Stimulated activated CD8-positive, alpha-beta memory T cell treated with anti-CD3 and anti-CD28 coated beads, Interleukin-12 subunit alpha, Interleukin-12 subunit beta, amount 100 ng/mL, for 24 hours (primary cell): ENCODE measurements around the gene RGS19.

Experiments
- DNase-seq: peaks from one replicate; pipeline ENCODE4 v3.0.0-alpha.2; 2020; ENCODE audit errors: extremely low read depth

RGS19 gene

DNA sequence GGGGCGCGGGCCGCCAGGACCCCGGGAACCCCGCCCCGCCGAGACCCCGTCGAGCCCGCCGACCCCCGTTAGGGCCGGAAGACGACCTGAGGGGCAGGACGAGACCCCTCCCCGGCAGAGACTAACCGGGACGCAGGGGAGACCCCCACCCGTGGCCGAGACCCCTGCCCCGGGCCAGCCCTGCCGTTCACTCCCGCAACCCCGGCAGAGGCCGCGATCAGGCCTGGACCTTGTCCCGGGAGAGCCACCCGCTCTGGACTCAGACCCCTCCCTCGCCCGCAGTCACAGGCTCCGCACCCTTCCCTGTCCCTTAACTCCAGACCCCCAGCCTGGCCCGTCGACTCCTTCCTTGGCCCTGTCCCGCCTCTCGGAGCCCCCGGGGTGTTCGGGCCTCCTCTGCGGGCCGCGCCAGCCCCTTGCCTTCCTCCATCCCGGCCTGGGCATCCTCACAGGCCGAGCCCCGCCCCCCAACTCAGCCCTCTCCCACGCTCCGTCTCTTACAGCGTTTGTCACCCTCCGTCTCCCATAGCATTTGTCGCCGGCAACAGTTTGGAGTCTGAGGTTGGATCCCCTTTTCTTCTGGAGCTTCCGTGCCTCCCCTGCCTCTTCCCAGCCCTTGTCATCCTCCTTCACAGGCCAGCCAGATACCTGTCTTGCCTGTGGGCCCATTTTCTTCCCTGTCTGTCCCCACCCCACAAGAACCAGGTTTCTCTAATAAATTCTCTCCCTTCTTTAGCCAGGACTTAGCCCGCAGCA, 15.8 kb downstream of the RGS19 start:
- DNase-seq: no peak

DNA sequence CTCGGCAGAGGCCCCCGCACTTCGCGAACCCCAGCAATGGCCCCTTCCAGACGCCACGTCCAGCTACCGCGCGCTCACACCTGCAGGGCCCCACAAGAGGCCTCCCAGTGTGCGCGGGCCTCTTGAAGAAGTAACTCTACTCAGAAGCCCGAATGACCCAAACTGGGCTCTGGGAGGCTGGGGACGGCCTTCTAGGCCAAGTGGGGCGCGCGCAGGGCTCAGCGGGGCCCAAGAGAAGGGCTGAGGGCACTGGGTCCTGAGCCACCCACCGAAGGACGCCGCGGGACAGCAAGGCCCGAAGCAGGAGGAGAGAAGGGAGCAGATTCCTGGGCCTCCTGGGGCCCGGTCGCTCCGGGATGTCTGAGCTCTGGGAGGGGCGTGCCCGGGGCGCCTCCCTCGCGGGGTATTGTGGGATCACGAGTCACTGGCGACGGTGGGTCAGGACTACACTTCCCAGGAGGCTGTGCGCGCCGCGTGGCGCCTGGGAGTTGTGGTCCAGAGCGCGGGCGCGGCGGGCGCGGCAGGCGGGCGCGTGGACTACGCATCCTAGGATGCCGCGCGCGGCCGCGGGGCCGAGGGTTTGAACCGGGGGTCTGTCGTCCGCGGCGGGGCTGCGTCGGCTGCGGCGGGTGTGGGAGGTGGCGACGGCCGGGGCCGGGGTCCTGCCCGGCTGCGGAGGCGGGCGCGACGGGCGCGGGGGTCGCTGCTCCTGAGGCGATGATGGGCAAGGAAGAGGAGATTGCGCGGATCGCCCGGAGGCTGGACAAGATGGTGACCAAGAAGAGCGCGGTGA, 16.5 kb downstream of the RGS19 start, which contains the start of gene TCEA2:
TSS of gene TCEA2 (plus strand) at position 603 of the 793 bp plus-strand sequence. CDS start at position 718, 115 bp downstream.
- DNase-seq: peak; percentile 88

DNA sequence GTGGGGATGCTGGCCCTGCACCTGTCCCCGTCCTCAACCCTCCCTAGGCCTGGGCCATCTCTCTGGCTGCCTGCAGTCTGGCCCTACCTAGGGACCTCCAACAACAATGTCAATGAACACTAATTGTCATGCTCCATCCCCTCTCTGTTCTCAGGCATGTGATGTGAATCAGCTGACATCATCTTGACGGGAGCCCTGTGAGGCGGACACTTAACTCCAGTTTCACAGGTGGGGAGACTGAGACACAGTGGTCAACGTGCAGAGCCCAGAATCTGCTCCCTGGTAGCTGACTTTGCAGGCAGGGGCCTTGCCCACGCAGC, 17.1 kb downstream of the RGS19 start:
- DNase-seq: no peak

DNA sequence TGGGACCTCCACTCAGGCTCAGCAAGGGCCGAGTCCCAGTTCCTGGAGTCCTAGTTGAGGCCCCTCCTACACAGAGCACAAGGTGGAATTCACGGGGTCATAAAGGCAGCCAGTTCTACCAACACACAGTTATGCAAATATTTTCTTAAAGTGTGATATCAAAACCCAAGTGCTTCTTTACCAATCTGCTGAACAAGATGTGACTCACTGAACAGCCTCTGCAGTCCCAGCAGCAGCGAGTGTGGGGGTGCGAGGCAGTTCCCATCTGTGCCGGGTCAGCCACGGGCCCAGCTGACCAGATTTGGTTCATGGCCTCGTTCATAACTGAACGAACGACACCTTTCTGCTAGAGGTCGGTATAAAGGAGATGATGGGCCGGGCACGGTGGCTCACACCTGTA, 20.8 kb downstream of the RGS19 start:
- no peak for DNase-seq

DNA sequence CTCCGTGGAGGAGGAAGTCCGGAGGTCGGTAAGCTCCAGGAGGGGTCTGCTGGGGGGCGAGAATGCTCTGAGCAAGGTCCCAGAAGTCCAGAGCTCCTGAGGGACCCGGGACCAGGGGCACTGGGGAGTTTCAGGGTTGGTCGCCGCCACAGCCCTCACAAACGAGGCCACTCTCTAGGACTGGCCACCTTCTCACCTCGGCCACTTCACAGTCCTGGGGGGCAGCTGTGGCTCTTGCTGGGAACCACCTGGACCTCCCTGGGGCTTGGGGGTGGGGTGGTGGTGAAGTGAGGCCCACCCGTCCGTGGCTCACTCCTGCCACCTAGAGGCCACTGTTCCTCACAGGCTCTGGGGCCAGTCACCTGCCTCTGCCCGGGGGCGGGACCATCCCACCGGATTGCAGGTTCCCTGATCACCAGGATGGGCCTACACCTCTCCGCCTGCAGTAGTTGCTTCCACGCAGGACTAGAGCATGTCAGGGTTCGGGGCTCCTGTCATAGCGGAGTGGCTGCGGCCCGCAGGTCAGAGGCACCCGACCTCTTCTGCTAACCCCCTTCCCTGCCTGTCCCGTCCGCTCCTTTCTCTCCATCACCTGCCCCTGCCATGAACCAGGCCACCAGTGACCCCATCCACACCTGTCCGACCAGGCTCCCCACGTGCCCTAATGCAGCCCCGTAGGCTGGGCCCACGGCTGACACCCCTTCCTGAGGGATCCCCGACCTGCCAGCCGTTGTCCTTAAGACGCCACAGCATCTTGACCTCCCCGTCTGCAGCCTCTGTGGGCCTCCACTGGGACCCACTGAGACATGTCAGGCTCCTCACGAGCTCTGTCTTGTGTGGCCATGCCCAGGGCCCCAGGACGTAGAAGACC, 21.5 kb downstream of the RGS19 start:
- DNase-seq: peak; percentile 63

DNA sequence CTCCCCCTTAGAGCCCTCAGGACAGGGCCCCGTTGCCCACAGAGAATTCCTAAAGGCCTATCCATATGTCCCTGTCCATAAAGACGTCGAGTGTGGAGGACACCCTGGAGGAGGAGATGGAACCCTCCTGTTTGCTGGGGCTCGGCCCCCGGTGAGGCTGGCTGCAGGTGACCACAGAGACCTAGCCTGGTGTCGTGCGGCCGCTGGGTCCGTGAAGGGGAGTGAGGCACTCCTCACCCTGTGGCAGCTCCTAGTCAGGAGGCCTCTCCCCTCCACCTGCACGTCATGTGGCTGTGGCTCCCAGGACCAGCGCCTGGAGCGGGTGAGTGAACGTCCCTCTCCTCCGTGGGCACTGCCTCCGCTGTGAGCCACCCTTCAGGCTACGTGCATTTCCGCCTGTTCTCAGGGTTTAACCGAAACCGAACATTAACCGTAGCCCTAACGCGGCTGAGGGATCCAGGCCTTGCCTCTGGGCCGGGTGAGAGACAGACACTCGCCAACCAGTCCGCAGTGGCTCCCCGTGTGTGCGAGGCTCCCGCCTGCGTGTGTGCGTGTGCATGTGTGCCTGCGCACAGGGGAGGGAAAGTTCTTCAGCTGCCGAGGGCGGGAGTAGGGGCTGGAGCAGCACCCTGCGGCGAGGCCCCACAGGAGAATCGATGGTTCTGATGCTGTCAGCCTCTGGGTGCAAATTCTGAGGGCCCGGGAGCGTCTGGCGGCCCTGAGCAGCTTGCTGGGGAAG, 22.3 kb downstream of the RGS19 start:
- DNase-seq: no peak

DNA sequence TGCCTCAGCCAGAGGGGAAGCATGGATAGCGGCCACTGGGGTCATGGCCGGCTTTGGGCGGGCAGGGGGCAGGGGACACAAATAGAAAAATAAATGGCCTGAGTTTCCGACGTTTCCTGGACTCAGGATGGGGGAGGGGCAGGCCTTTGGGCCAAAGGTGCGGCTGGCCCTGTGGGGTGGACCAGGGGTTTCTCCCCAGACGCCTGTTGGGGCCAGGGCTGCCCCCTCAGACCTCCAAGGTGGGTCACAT, 22.8 kb downstream of the RGS19 start:
- DNase-seq: no peak

DNA sequence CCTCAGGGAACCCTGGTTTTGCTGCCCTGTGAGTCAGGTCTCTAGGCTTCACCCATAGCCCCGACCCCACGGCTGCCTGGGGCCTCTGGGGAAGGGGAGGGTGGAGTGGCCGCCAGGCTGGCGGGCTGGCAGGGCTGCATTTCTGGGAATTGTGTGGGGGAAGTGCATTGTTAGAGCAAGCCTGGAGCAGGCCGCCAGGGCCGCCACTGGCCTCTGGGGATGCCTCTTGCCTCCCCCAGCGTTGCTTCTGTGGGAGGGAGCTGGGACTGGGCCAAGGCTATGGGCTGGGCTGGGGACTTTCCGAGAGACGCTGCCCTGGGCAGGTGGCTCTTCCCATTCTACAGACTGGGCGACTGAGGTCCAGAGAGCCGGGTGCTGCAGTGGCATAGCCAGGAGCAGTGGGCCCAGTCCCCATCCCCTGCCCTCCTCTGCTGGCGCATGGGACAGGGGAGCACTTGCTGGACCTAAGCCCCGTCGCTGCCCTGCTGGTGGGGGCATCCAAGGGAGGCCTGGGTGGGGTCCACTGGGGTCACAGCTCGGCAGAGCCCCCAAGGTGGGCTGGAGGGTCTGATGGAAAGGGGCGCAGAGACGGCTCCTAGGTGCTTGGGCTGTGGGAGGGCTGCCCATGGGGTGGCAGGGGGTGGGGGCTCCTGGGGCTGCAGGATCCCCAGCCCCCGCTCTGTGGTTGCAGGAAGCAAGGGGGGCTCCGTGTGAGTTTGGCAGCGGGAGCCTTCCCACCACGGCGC, 23.3 kb downstream of the RGS19 start:
- DNase-seq: no peak

DNA sequence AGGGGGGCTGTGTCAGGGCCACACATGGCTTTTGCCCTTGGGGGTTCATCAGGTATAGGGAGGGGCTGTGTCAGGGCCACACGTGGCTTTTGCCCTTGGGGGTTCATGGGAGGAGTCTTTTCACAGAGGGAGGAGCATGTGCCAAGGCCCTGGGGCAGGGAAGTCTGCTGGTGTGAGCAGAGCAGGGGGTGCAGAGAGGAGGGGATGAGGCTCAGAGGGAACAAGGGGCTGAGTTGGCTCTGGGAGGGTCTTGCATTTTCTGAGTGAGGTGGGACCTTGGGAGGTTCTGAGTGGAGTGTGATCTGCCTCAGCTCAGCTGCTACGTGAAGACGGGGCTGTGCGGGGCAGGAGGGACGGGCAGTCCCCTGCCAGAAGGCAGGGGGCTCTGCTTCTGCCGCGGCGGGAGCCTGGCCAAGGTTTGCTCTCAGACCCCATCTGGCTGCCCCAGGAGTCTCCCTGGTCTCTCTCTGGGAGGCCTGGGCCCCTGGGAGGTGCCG, 23.9 kb downstream of the RGS19 start:
- DNase-seq: no peak

DNA sequence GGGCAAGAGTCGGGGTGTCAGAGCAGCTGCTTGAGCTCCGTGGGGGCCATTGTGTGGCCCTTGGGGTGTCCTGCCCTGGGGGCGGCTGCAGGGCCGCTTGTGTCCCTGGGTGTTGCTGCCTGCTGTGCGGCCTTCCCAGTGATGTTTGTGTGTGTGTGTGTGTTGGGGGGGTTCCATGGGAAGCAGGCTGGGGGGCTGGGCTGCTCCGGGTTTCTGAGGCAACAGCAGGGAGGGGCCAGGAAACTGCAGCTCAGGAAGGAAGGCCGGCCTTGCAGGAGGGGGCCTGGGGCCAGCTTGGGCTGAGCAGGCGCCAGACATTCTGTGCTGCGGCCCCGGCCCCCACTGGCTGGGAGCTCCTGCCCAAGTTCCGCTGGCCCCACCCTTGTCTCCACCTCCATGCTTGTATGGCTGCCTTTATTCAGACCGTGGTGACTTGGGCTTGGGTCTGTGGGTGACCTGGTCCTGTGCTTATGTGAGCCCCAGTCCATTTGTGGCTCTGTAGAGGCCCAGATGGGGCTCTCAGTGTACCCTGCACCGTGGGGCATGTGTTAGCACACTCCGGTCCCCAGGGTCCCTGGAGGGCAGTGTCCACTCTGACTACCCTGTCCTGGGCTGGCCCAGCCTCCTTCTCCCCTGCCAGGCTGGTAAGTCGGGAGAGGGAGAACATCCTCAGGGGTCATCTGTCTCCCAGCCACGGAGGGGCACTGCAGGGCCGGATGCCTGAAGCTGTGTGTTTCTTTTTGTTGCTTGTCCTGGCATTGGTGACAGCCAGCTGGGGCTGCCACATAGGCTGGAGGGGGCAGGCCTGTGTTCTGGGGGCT, 25.3 kb downstream of the RGS19 start:
- DNase-seq: no peak

DNA sequence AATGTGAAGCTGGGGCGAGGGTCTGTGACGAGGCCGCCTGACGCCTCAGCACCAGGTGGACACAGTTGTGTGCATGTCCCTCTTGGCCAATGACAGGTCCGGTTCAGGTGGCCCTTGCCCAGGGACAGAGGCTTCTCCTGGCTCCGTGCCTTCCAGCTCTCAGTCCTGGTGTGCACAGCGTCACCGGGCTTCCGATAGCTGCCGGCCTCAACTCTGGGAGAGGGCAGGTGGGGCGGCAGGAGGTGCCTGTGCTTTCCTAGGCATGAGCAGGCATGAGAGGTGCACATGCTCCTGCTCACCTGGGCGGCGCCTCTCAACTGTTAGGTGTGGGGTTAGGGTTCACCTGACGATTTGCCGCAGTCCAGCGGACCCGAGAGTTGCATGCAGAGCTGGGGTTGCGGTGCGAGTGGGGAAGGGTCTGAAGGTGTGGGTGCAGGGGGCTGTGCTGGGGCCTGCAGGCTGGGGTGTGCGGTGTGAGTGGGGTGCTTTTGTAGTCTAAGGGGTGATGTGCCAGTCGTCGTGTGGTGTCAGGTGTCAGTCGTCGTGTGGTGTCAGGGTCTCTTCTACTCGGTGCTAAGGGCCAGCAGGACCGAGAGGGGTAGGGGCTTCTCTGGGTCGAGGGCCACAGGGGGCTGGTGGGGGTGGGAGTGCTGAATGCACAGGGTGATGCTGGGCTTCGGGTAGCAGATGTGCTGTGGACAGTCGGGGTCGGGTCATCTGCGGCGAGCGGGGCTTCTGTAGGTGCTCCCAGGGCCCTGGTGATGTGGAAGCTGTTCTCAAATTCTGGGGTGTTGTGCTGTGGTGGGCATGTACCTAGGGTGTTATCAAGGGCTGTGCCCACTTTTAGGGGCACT, 26.1 kb downstream of the RGS19 start:
- DNase-seq: no peak

DNA sequence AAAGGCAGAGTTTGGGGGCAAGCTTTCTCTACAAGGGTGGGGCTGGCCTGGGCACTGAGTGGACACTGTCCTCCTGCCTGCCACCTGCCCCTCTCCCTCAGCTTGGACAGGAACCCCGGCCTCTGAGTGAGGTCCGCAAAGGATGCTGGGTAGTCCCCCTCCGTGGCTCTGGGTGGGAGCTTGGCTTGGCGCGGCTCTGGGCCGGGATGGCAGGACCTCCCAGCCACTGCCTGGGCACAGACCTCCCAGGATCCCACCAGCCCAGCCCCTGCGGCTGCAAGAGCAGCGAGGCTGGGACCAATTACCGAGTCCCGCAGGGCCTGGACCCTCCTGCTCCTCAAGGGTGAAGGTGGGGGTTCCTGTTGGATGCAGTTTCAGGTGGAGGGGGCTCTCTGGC, 27.0 kb downstream of the RGS19 start:
- DNase-seq: no peak

DNA sequence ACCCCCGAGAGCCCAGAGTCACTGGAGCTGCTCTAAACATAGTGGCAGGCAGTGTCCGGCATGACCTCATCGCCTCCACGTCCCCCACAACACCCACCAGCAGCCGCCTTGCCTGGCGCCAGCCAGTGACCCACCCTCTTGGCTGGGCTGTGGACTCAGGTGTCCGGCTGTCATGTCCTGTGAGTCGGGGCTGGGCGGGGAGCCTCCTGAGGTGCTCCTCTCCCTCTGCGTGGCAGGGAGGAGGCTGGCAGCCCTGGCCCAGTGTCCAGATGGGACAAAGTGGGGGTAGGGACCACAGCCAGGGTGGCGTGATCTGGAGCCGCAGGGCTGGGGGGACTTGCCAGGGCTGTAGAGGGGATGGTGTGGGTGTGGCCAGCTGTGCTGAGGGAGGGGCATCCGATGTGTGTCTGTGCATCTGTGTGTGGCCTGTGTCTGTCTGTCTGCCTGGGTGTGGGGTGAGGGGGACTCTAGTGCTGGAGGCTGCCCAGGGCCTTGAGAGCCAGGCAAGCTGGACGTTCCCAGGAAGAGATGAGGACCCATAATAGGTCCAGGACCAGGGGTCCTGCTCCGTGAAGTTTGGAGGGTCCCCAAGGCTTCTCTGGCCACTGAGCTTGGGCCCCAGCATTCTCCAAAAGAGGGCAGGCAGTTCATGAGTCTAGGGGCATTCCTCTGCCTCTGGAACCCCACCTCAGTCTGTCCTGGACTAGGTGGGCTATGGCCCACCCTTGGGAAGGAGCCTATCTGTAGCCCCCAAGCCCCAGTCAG, 27.6 kb downstream of the RGS19 start:
- no peak for DNase-seq

DNA sequence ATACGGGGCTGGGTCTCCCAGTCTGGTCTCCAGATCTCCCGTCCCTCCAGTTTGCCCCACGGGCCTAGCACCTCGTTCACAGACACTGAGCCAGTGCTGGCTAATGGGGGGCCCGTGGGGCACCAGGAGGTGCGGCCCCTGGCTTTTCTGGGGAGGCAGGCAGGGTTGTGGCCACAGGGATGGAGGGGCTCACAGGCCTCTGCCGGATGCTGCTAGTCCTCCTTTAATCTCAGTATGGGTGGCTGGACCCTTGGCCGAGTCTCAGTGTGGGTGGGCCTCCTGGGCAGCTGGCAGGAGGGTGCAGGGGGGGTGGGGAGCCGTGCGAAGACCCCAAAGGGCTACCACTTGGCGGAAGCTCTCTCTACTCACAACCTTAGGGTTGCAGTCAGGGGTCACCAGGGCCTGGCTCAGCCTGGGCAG, 28.3 kb downstream of the RGS19 start:
- no peak for DNase-seq

DNA sequence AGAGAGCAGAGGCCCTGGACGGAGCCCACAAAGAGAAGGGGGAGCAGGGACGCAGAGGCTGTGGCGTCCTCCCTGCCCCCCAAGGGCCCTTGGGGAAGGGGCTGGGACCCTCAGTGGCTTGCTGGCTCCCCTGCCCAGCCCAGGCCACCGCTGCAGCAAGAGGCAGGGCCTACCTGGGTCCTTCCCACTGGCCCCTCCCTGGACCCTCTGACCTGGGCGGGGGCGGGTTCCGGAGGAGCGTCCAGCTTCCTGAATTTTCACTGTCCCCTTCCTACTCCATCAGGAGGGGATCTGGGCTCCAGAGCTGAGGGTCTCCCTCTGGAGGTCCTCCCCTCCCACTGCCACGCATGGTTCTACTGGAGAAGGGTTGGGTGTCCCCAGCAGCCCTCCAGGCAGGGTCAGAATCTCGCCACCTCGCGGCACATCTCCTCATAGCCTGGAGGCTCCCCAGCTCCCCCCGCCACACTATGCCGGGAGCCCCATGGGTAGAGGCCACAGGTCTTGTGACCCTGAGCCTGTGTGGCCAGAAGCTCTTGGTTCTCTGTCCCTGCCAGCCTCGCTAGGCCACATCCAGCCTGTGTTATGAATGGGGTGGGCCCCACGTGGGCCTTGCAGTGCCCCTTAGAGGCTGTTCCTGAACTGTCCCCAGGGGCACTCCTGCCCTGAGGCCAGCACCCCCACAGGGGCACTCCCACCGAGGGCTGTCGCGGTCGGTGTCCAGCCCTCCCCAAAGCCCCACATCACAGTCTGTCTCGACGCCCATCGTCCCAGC, 28.9 kb downstream of the RGS19 start:
- no peak for DNase-seq

DNA sequence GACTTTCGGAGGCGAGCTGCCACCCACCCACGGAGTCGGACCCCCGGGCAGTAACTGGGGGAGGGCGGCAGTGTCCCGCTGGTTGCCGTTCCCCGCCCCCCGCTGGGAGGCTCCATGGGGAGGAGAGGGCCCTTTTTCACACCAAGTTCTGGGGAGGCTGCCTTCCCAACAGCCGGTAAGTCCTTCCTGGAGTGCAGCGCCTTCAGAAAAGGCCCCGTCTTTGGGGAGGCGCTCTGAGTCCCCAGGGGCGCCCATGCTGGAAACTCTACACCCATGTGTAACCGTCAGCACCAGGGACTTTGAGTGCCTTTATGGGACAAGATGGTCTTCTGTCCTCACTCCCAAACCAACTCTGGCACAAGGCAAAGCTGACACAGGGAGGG, 29.4 kb downstream of the RGS19 start:
- no peak for DNase-seq

DNA sequence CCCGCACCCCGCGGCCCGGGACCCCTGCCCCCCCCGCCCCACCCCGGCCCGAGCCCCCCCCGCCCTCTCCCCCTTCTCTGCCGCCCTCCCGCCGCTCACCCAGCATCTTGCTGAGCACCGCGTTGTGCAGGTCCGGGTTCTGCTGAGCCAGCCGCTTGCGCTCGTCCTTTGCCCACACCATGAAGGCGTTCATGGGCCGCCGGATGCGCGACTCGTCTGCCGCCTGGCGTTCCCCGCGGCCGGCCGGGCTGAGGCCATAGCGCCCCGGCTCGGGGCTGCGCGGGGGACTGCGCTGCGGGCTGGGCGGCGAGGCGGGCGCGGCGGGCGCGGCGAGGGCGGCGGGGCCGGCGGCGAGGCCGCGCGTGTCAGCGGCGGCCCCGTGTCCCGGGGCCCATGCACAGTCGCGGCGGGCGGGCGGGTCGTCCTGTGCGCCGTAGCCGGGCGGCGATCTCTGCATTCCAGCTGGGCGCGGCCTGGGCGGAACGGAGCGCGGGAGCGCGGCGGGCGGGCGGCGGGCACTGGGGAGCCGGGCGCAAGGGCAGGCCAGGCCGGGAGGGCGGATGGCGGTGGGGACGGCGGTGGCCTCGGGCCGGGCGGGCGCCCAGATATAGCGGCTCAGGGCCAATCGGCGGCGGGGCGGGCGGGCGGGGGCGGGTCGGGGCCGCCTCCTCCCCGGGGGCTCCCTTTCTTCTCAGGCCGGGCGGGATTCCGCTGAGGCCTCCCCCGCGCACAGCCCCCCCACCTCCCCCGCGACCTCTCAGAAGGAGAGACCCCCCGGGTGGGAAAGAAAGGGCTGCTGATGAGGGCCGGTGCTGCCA, 30.0 kb downstream of the RGS19 start, which contains the start of gene SOX18:
TSS of gene SOX18 (minus strand) at position 580 of the 818 bp plus-strand sequence. CDS start at position 457, 123 bp downstream.
- no peak for DNase-seq
